ENCODE data around the gene MADCAM1.

Gene MADCAM1

GRCh38 chr19:489418-490196, 6.7 kb upstream of the MADCAM1 start:
- no peak for DNase-seq

GRCh38 chr19:491146-491741, 5.0 kb upstream of the MADCAM1 start:
- no peak for DNase-seq

DNA sequence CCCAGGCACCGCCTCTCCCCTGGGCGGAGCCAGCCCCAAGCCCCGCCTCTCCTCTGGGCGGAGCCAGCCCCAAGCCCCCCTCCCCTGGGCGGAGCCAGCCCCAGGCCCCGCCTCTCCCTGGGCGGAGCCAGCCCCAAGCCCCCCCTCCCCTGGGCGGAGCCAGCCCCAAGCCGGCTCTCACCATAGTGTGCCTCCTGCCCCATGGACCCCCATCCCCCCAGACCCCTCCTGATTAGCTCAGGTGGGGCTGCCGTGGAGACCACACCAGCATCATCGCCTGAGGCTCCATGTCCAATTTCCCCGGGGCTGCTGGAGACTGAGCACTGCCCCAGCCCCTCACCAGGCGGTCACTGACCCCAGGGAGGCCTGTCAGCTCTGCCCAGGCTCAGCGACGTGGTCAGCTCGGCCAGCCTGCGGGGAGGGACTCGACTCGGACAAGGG, 4.2 kb upstream of the MADCAM1 start:
- DNase-seq = peak; percentile 3

DNA sequence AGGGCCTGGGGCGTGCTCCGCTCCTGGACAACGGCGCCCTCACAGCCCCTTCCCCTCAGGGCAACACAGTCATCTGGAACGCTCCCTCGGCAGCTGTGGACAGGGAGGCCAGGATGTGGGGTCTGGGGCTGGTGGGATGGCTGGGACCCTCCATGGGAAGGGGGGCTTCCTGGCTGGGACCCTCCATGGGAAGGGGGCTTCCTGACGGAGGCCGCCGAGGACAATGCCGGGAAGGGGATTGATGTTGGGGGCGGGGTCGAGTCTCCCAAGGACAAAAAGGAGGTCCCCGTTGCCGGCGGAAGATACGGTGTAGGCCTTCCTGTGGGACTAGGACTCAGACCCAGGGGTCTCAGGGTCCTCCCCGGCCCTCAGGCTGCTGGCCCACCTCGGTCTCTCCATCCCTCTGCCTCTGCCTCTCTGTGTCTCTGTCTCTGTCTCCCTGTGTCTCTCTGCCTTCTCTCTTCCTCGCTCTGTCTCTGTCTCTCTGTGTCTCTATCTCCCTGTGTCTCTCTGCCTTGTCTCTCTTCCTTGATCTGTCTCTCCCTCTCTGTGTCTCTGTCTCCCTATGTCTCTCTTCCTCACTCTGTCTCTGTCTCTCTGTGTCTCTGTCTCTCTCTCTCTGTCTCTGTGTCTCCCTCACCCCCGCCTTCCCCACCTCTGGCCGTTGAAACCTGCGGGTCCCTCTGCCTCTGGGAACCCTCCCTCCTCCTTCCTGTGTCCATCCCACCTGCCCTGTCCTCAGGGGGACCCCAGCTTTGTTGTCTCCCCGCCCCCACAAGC, 2.7 kb upstream of the MADCAM1 start:
- DNase-seq = no peak

DNA sequence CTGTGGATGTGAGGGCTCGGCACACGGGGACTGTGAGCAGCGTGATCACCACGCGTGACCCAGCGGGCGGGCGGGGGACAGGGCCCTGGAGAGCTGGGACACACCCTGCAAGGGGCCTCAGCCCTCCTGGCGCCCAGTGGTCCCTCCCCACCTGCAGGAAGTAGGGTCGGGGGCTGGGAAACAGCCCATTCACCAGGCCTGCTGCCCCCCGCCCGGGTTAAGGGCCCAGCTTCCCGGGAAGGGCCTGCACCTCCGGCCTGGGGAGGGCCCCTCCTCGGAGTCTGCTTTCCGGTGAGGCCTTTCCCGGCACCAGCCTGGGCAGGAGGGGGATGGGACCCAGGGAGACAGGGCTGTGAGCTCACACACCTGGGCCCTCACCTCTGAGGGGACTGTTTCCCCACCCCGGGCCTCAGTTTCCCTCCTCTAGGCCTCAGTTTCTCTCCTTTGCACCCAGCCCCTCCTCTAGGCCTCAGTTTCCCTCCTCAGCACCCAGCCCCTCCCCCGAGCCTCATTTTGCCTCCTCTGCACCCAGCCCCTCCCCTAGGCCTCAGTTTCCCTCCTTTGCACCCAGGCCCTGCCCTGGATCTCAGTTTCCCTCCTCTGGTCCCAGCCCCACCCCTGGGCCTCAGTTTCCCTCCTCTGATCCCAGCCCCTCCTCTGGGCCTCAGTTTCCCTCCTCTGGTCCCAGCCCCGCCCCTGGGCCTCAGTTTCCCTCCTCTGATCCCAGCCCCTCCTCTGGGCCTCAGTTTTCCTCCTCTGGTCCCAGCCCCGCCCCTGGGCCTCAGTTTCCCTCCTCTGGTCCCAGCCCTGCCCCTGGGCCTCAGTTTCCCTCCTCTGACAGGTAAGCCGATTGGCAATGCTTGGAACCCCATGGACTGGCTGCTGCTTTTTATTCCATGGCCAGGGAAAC, 1.9 kb upstream of the MADCAM1 start:
- DNase-seq = no peak

DNA sequence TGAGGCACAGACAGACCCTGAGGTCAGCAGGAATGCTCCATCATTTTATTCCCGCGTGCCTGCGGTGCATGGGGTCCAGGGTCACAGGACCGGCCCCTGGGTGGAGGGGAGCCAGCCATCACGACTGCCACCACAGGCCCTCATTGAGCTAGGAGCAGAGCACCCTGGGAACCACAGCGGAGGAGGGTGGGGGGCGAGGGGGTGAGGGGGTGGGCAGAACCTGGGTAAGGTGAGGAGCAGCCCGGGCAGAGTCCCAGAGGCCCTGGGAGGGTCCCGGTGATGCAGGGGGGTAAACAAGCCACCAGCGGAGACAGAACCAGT, 1.2 kb upstream of the MADCAM1 start:
- DNase-seq = no peak

DNA sequence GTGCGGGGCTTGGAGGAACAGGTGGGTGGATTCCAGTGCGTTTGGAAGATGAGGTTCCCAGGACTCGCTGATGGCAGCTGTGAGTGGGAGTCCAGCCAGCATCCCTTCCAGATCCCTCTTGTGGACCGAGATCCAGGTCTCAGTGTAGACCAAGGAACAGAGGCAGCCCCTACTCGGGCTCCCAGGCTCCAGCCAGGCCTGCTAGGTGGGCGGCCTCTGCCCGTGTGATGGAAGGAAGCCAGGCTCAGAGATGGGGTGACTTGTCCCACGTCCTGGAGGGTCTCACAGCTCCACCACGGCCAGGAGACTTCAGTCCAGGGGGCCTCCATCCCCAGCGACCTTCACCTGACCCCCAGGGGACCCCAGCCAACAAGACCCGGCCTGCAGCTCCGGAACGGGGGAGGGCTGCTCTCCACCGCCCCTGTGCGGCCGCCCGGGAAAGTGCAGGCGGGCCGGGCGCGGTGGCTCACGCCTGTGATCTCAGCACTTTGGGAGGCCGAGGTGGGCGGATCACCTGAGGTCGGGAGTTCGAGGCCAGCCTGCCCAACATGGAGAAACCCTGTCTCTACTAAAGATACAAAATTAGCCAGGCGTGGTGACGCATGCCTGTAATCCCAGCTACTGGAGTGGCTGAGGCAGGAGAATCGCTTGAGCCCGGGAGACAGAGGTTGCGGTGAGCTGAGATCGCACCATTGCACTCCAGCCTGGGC, 729 bp upstream of the MADCAM1 start:
- peak; percentile 33 for DNase-seq

- no peak for DNase-seq
Observed at GRCh38 chr19:496986-497385, 700 bp downstream of the MADCAM1 start.

GRCh38 chr19:497491-497868, 1.2 kb downstream of the MADCAM1 start:
- no peak for DNase-seq

DNA sequence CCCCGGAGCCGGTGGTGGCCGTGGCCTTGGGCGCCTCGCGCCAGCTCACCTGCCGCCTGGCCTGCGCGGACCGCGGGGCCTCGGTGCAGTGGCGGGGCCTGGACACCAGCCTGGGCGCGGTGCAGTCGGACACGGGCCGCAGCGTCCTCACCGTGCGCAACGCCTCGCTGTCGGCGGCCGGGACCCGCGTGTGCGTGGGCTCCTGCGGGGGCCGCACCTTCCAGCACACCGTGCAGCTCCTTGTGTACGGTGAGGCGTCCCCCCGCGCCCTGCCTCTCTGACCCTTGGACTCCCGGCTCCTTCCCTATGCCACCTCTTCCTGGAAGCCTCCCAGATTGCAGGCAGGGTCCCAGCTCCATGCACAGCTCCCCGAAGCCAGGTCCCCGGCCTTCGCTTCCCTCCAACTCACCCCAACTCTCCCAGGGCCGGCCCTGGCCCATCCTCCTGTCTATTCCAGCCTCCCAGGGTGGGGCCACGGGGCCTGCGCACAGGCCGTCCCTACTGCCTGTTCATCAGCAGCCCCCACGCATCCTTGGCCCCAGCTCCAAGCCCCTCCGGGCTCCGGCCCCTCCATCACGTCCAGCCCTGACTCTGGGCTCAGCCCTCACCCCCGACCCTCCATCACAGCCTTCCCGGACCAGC, 1.7 kb downstream of the MADCAM1 start:
- DNase-seq = no peak

DNA sequence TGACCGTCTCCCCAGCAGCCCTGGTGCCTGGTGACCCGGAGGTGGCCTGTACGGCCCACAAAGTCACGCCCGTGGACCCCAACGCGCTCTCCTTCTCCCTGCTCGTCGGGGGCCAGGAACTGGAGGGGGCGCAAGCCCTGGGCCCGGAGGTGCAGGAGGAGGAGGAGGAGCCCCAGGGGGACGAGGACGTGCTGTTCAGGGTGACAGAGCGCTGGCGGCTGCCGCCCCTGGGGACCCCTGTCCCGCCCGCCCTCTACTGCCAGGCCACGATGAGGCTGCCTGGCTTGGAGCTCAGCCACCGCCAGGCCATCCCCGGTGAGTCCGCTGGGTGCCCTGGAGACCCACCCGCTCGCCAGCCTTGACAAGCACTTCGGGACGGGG, 2.2 kb downstream of the MADCAM1 start:
- no peak for DNase-seq

- no peak for DNase-seq
Observed at GRCh38 chr19:498977-499623, 2.8 kb downstream of the MADCAM1 start.

- no peak for DNase-seq
Observed at GRCh38 chr19:501646-502045, 5.4 kb downstream of the MADCAM1 start.

GRCh38 chr19:504616-505015, 8.3 kb downstream of the MADCAM1 start:
- DNase-seq = no peak

DNA sequence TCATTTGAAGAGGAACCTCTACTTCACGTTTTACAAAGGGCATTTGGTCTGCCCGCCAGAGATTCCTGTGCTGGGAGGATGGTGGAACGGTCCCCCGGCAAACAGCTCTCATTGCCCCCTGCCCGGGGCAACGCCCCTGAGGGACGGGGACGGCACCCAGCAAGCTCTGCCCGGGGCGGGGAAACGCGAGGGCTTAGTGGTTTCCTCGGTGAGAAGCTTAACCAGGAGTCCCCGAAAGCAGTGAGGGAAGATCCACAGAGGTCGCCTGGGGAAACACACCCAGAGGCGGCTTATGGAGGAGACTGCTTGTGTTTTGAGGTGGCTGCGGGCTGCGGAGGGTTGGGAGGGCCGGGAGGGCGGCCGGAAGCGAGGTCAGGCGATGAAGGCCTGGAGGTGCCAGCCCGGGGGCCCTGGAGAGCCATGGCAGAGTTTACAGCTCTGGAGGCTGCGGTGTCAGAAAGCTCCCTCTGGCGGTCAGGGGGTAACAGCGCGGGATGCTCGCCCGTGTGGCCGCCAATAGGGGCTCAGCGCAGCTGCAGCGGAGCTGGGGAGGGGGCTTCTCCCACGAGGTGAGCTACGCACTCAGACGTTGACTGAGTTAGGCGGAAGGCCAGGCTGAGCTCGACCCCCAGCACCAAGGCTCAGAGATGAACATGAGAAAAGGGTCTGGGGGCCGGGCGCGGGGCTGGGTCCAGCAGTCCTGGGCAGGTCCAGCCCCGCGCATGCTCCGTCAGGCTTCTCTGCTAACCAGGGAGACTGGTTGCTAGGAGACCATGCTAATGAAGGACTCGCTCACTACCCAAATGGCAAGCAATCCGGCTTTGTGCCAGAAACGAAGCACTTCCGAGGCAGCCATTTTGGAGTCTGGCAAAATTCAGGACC, 10.4 kb downstream of the MADCAM1 start:
- DNase-seq = peak; percentile 96

DNA sequence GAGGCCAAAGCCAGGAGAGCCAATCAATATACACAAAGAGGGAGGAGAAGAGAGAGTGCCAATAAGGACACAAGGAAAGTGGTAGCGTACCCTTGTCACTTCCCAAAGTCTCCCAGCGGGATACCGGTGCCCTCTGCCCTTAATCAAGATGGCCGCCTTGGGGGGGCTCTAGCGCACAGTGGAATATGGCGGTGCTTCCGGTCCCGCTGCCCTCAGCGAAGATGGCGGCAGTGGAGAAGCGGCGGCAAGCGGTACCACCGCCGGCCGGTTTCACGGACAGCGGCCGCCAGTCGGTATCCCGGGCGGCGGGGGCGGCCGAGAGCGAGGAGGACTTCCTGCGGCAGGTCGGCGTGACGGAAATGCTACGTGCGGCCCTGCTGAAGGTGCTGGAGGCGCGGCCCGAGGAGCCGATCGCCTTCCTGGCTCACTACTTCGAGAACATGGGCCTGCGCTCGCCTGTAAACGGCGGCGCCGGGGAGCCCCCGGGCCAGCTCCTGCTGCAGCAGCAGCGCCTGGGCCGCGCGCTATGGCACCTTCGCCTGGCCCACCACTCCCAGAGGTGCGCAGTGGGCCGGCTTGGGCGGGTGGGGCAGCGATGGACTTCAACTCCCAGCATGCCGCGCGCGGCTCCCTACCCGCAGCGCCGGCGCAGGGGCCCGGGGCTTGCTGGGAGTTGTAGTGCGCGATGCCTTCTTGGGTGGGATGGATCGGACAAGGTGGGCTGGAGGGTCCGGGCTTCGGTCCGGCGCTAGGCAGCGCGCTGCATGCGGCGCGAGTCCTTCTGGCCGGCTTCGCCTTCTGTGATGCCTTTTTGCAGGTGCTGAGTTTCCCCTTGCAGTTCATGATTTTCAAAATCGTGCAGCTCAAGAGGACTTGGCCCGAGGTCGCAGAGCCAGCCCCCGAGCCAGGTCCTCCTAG, 11.3 kb downstream of the MADCAM1 start, which contains the start of gene TPGS1:
Gene TPGS1, plus strand, starts transcription at position 212 of the 918 bp plus-strand sequence. Its CDS starts 10 bp downstream, at position 222.
- peak; percentile 69 for DNase-seq

- DNase-seq = no peak
Observed at GRCh38 chr19:508204-509150, 12.2 kb downstream of the MADCAM1 start.

GRCh38 chr19:510606-511100, 14.4 kb downstream of the MADCAM1 start:
- peak; percentile 86 for DNase-seq
